ENCODE measurements around the gene ZSWIM6. TPM values are rescaled to one million over a fixed set of nuclear protein-coding genes. Genes with fewer than 3 reads are reported as not detected.
"Not testable (repeated sequence)": the region's sequence is repeated elsewhere in the genome, so short reads cannot be mapped to it uniquely, and the experiment has no call there.

The ZSWIM6 gene
- total RNA-seq, 1 experiment from 2014 or later: 10.0 TPM

GRCh38 chr5:61409568-61409967, 77.5 kb downstream of the ZSWIM6 start:
- ChIA-PET POLR2A (interaction anchor here (0.9 kb wide), 1 partner anchor 78 kb away, joined by 4 read pairs; the partner anchor contains the start of gene ZSWIM6), CTCF (no interaction called here)
- H3K4me3 ChIP-seq (ENCODE audit: low read depth, low read length): no peak overlapping the region
- H3K36me3 Mint-ChIP-seq (ENCODE audit: insufficient read depth, unreplicated experiment): peaks cover 11% of the 10 kb centered on the region
- no peaks in the 10 kb centered on the region for H3K27me3 Mint-ChIP-seq (ENCODE audit: insufficient read depth, unreplicated experiment)
- peak overlapping the region; percentile 85 for H3K27ac Mint-ChIP-seq (ENCODE audit: unreplicated experiment)
- intact Hi-C loops (cut with micrococcal nuclease; ENCODE audit: unreplicated experiment): no loop called here
- no peak for TF ChIP-seq CTCF (IDR thresholded peaks at IDR 0.05; ENCODE audit: insufficient read depth in 1 of 2, low read depth in 1 of 2, low read length in 1 of 2, severe bottlenecking in 1 of 2, unreplicated experiment in 1 of 2)
- H3K36me3 ChIP-seq (ENCODE audit: control insufficient read depth, insufficient read depth, low read length): no peaks in the 10 kb centered on the region
- BruUV-seq (replicated peaks): no TSS peak
- H3K9me3 Mint-ChIP-seq (ENCODE audit: unreplicated experiment): no peaks in the 10 kb centered on the region
- H3K4me1 Mint-ChIP-seq (ENCODE audit: low read depth, unreplicated experiment): peaks cover 34% of the 10 kb centered on the region
- DNase-seq: peak in 1 of 2 experiments; percentile 35
- H3K27me3 ChIP-seq (replicated peaks; ENCODE audit: control insufficient read depth, insufficient read depth, low read length): no peaks in the 10 kb centered on the region
- peaks cover 22% of the 10 kb centered on the region for H3K4me1 ChIP-seq
- H3K9me3 ChIP-seq: no peaks in the 10 kb centered on the region
- peak overlapping the region; percentile 84 for H3K4me3 Mint-ChIP-seq (ENCODE audit: unreplicated experiment)

- POLR2A ChIA-PET: no interaction called here
- peaks cover 34% of the 10 kb centered on the region for H3K4me1 ChIP-seq
- H3K27me3 ChIP-seq (replicated peaks; ENCODE audit: control insufficient read depth, insufficient read depth, low read length): no peaks in the 10 kb centered on the region
- Mint-ChIP-seq H3K27me3 (ENCODE audit: insufficient read depth, unreplicated experiment) (no peaks in the 10 kb centered on the region), H3K4me3 (ENCODE audit: unreplicated experiment) (no peak overlapping the region), H3K36me3 (ENCODE audit: insufficient read depth, unreplicated experiment) (peaks cover 11% of the 10 kb centered on the region), H3K4me1 (ENCODE audit: low read depth, unreplicated experiment) (peaks cover 38% of the 10 kb centered on the region), H3K9me3 (ENCODE audit: unreplicated experiment) (no peaks in the 10 kb centered on the region), H3K27ac (ENCODE audit: unreplicated experiment) (no peak overlapping the region)
- H3K36me3 ChIP-seq (ENCODE audit: control insufficient read depth, insufficient read depth, low read length): no peaks in the 10 kb centered on the region
- CTCF ChIA-PET: no interaction called here
- TF ChIP-seq CTCF (IDR thresholded peaks at IDR 0.05; ENCODE audit: insufficient read depth in 1 of 2, low read depth in 1 of 2, low read length in 1 of 2, severe bottlenecking in 1 of 2, unreplicated experiment in 1 of 2): no peak
- no TSS peak for BruUV-seq (replicated peaks)
- no peak for DNase-seq
- intact Hi-C loops (cut with micrococcal nuclease; ENCODE audit: unreplicated experiment): loop anchor here (10.0 kb wide), 1 partner anchor 246 kb away; the partner anchor contains the start of gene SMIM15
- H3K4me3 ChIP-seq (ENCODE audit: low read depth, low read length): no peak overlapping the region
- H3K9me3 ChIP-seq: no peaks in the 10 kb centered on the region
Observed at GRCh38 chr5:61410811-61411210, 78.8 kb downstream of the ZSWIM6 start.

- intact Hi-C loops (cut with micrococcal nuclease; ENCODE audit: unreplicated experiment): loop anchor here (10.0 kb wide), 1 partner anchor 248 kb away; the partner anchor contains the start of gene SMIM15
- ChIA-PET CTCF (no interaction called here), POLR2A (no interaction called here)
- DNase-seq: no peak
- Histone ChIP-seq H3K27me3 (replicated peaks; ENCODE audit: control insufficient read depth, insufficient read depth, low read length) (no peaks in the 10 kb centered on the region), H3K4me1 (peaks cover 49% of the 10 kb centered on the region), H3K36me3 (ENCODE audit: control insufficient read depth, insufficient read depth, low read length) (no peaks in the 10 kb centered on the region), H3K4me3 (ENCODE audit: low read depth, low read length) (no peak overlapping the region), H3K9me3 (no peaks in the 10 kb centered on the region)
- Mint-ChIP-seq H3K36me3 (ENCODE audit: insufficient read depth, unreplicated experiment) (peaks cover 11% of the 10 kb centered on the region), H3K27ac (ENCODE audit: unreplicated experiment) (no peak overlapping the region), H3K4me3 (ENCODE audit: unreplicated experiment) (no peak overlapping the region), H3K4me1 (ENCODE audit: low read depth, unreplicated experiment) (peaks cover 48% of the 10 kb centered on the region), H3K9me3 (ENCODE audit: unreplicated experiment) (no peaks in the 10 kb centered on the region), H3K27me3 (ENCODE audit: insufficient read depth, unreplicated experiment) (no peaks in the 10 kb centered on the region)
- TF ChIP-seq CTCF (IDR thresholded peaks at IDR 0.05; ENCODE audit: insufficient read depth in 1 of 2, low read depth in 1 of 2, low read length in 1 of 2, severe bottlenecking in 1 of 2, unreplicated experiment in 1 of 2): no peak
- BruUV-seq (replicated peaks): no TSS peak
Observed at GRCh38 chr5:61412361-61412760, 80.3 kb downstream of the ZSWIM6 start.

- BruUV-seq (replicated peaks); H3K27ac Mint-ChIP-seq (ENCODE audit: unreplicated experiment); H3K9me3 ChIP-seq; H3K36me3 ChIP-seq (ENCODE audit: control insufficient read depth, insufficient read depth, low read length); H3K4me3 ChIP-seq (ENCODE audit: low read depth, low read length); CTCF ChIA-PET; H3K4me3 Mint-ChIP-seq (ENCODE audit: unreplicated experiment); H3K27me3 ChIP-seq (replicated peaks; ENCODE audit: control insufficient read depth, insufficient read depth, low read length); H3K27me3 Mint-ChIP-seq (ENCODE audit: insufficient read depth, unreplicated experiment); H3K9me3 Mint-ChIP-seq (ENCODE audit: unreplicated experiment); POLR2A ChIA-PET; DNase-seq: not testable (repeated sequence)
- intact Hi-C loops (cut with micrococcal nuclease; ENCODE audit: unreplicated experiment): loop anchor here (10.0 kb wide), 1 partner anchor 248 kb away; the partner anchor contains the start of gene SMIM15
- Mint-ChIP-seq H3K36me3 (ENCODE audit: insufficient read depth, unreplicated experiment) (peaks cover 11% of the 10 kb centered on the region), H3K4me1 (ENCODE audit: low read depth, unreplicated experiment) (peaks cover 47% of the 10 kb centered on the region)
- peaks cover 48% of the 10 kb centered on the region for H3K4me1 ChIP-seq
Observed at GRCh38 chr5:61413205-61413604, 81.1 kb downstream of the ZSWIM6 start.

Measured in Caco-2 (cell line).